GM19043 (cell line): ENCODE data around the gene ACADM.
"Not testable (repeated sequence)": the region's sequence is repeated elsewhere in the genome, so short reads cannot be mapped to it uniquely, and the experiment has no call there.

ENCODE experiments used
- ATAC-seq: cut with Tn5 transposase; IDR thresholded peaks from one replicate; pipeline ENCODE4 v1.9.1; 2021; ENCODE audit warnings: low read depth; ENCODE audit not compliant: unreplicated experiment

Gene ACADM

GRCh38 chr1:75733661-75734060, 9.2 kb downstream of the ACADM start:
- ATAC-seq = no peak

GRCh38 chr1:75736016-75736415, 11.5 kb downstream of the ACADM start:
- ATAC-seq = no peak

GRCh38 chr1:75742047-75742625, 17.6 kb downstream of the ACADM start:
- no peak for ATAC-seq

GRCh38 chr1:75745276-75745675, 20.8 kb downstream of the ACADM start:
- ATAC-seq = peak; percentile 84

- not testable (repeated sequence) for ATAC-seq
Observed at GRCh38 chr1:75757210-75757609, 32.7 kb downstream of the ACADM start.

- ATAC-seq = not testable (repeated sequence)
Observed at GRCh38 chr1:75758543-75758942, 34.0 kb downstream of the ACADM start.

GRCh38 chr1:75764057-75764655, 39.6 kb downstream of the ACADM start:
- no peak for ATAC-seq

GRCh38 chr1:75765697-75766355, 41.3 kb downstream of the ACADM start:
- ATAC-seq = no peak

- ATAC-seq = no peak
Observed at GRCh38 chr1:75768016-75768415, 43.5 kb downstream of the ACADM start.

GRCh38 chr1:75770761-75771160, 46.3 kb downstream of the ACADM start:
- ATAC-seq = no peak

GRCh38 chr1:75771978-75772377, 47.5 kb downstream of the ACADM start:
- no peak for ATAC-seq

GRCh38 chr1:75777812-75778211, 53.3 kb downstream of the ACADM start:
- not testable (repeated sequence) for ATAC-seq

GRCh38 chr1:75778694-75779093, 54.2 kb downstream of the ACADM start:
- ATAC-seq = not testable (repeated sequence)

GRCh38 chr1:75780183-75780582, 55.7 kb downstream of the ACADM start:
- not testable (repeated sequence) for ATAC-seq

GRCh38 chr1:75783920-75784319, 59.4 kb downstream of the ACADM start:
- ATAC-seq = not testable (repeated sequence)

GRCh38 chr1:75785320-75785982, 60.9 kb downstream of the ACADM start:
- peak; percentile 13 for ATAC-seq

GRCh38 chr1:75785983-75786853, 61.7 kb downstream of the ACADM start, which contains the start of gene RABGGTB:
Gene RABGGTB (plus strand): TSS chr1:75786256. CDS start chr1:75786272, 16 bp downstream.
- ATAC-seq = peak; percentile 61

- ATAC-seq = no peak
Observed at GRCh38 chr1:75786901-75787493, 62.5 kb downstream of the ACADM start.

- ATAC-seq = no peak
Observed at GRCh38 chr1:75787524-75787923, 63.0 kb downstream of the ACADM start.

GRCh38 chr1:75789988-75790387, 65.5 kb downstream of the ACADM start:
- ATAC-seq = no peak
